ENCODE measurements around the gene RNU2-63P.

GRCh38 chr2:88011011-88011410, 5.3 kb downstream of the RNU2-63P start:
- no peak for TF ChIP-seq CTCF (IDR thresholded peaks at IDR 0.05)
- TF ChIP-seq ZFX (IDR thresholded peaks at IDR 0.05; ENCODE audit: borderline replicate concordance), result no peak
